B cell (primary cell): Measurements from ENCODE around the gene GLRX5.

Experiments
- CTCF ChIP-seq: fragments of 200-600 bp; IDR thresholded peaks from one replicate; pipeline ENCODE4 v1.8.0; 2022; ENCODE audit warnings: antibody characterized with exemption, mild to moderate bottlenecking
- EZH2 ChIP-seq: IDR thresholded peaks from 2 replicates; pipeline ENCODE4 v1.6.1; 2012; ENCODE audit warnings: borderline replicate concordance, low read depth, mild to moderate bottlenecking, moderate library complexity, low read length; ENCODE audit not compliant: insufficient read depth, poor library complexity, severe bottlenecking

- TF ChIP-seq CTCF: no peak
- TF ChIP-seq EZH2: no peak
Measured at GRCh38 chr14:95523815-95524448, 10.9 kb upstream of the GLRX5 start.
